GM13977 (cell line): ENCODE data around the gene BARD1.

Experiments
- DNase-seq: peaks from one replicate; pipeline ENCODE4 v3.0.0; 2012; ENCODE audit warnings: low spot score
- CTCF ChIP-seq: IDR thresholded peaks from 2 replicates; pipeline ENCODE4 v1.5.1; 2012; ENCODE audit warnings: mild to moderate bottlenecking, control low read depth; ENCODE audit not compliant: insufficient read depth; ENCODE audit errors: extremely low read depth, missing control alignments
- in situ Hi-C: fragments of 300-500 bp; cut with MboI; formaldehyde crosslinking; loops from one replicate; pipeline ENCODE4 v1.12.0; 2022; ENCODE audit warnings: low sequenced_read_pairs, low pct_unique_long_range_greater_than_20kb, mixed read lengths, inconsistent platforms; ENCODE audit not compliant: unreplicated experiment

The BARD1 gene

GRCh38 chr2:214716811-214717560 is 92.5 kb downstream of the BARD1 start:
- no peak for DNase-seq

GRCh38 chr2:214715025-214715424 is 94.5 kb downstream of the BARD1 start:
- in situ Hi-C loops = no loop called here
- TF ChIP-seq CTCF = no peak
- DNase-seq = no peak

More at GRCh38 chr2:214716811-214717560, 92.5 kb downstream of the BARD1 start:
- in situ Hi-C loops = no loop called here
- TF ChIP-seq CTCF = no peak

- no peak for DNase-seq
- no peak for TF ChIP-seq CTCF
- in situ Hi-C loops = no loop called here
Measured at GRCh38 chr2:214713080-214713830, 96.2 kb downstream of the BARD1 start.

- no peak for DNase-seq
- in situ Hi-C loops = no loop called here
- no peak for TF ChIP-seq CTCF
Measured at GRCh38 chr2:214710729-214711128, 98.8 kb downstream of the BARD1 start.

GRCh38 chr2:214706986-214707385 is 102.5 kb downstream of the BARD1 start:
- TF ChIP-seq CTCF = no peak
- in situ Hi-C loops = no loop called here
- no peak for DNase-seq

- in situ Hi-C loops = no loop called here
- TF ChIP-seq CTCF = no peak
- no peak for DNase-seq
Measured at GRCh38 chr2:214699236-214699635, 110.2 kb downstream of the BARD1 start.
